Endothelial cell of umbilical vein (primary cell): ENCODE data around the gene SERPINF2. TPM values are rescaled to one million over a fixed set of nuclear protein-coding genes. Genes with fewer than 3 reads are reported as not detected.

Experiments
- BruUV-seq: library from RNA; stranded (reverse); fragments of 400-500 nt; replicated peaks from 2 replicates; lab custom pipeline; 2021; lab: Mats Ljungman, UMichigan
- CTCF ChIA-PET: fragments of 300-600, 350-600 bp; sonication (Branson Sonifier 250); formaldehyde crosslinking; loops from one replicate; lab custom pipeline; 2021; ENCODE audit warnings: antibody characterized with exemption, inconsistent platforms; lab: Charles Lee
- POLR2A ChIA-PET: fragments of 300-600, 350-600 bp; sonication (Branson Sonifier 250); formaldehyde crosslinking; loops from one replicate; lab custom pipeline; 2021; ENCODE audit warnings: antibody characterized with exemption, inconsistent platforms; lab: Charles Lee
- DNase-seq: peaks from one replicate; pipeline ENCODE4 v3.0.0-alpha.2; 2011; ENCODE audit warnings: low read depth, low spot score
- FAIRE-seq: peaks from 2 replicates; lab custom pipeline; 2011; peaks lifted over from hg19 to GRCh38; lab: Jason Lieb, UNC
- H2AFZ ChIP-seq: 2 replicates; pipeline ENCODE4 v1.6.0; 2012; ENCODE audit warnings: low read depth, low read length, control low read depth, inconsistent platforms
- H3K27ac ChIP-seq: 2 replicates; pipeline ENCODE4 v1.5.1; 2011; ENCODE audit warnings: low read depth, mild to moderate bottlenecking, control low read depth, low read length, moderate library complexity; ENCODE audit not compliant: insufficient read depth
- H3K27me3 ChIP-seq, 2 experiments: 2 replicates each; pipeline versions ENCODE4 v1.6.0 to v1.6.1; 2011; ENCODE audit warnings: low read length in 2 of 2, mixed read lengths in 1 of 2; ENCODE audit not compliant: control insufficient read depth in 2 of 2, insufficient read depth in 2 of 2
- H3K36me3 ChIP-seq, 2 experiments: 2 replicates in 1 of 2; 3 replicates in 1 of 2; pipeline ENCODE4 v1.5.1; 2011; ENCODE audit warnings: low read length in 2 of 2, mild to moderate bottlenecking in 1 of 2, moderate library complexity in 1 of 2; ENCODE audit not compliant: control insufficient read depth in 2 of 2, insufficient read depth in 2 of 2; ENCODE audit errors: extremely low read depth in 1 of 2
- H3K4me1 ChIP-seq: 3 replicates; pipeline ENCODE4 v1.5.1; 2011; ENCODE audit warnings: mild to moderate bottlenecking, low read length; ENCODE audit not compliant: control insufficient read depth, insufficient read depth; ENCODE audit errors: extremely low read depth
- H3K4me2 ChIP-seq: 2 replicates; pipeline ENCODE4 v1.6.1; 2011; ENCODE audit warnings: low read length, control low read depth, mixed read lengths; ENCODE audit not compliant: insufficient read depth
- H3K4me3 ChIP-seq, 3 experiments: fragments of 200-600 bp in 1 of 3; sonication (generic), shearing (Covaris generic) in 1 of 3; replicated peaks in 1 of 3; 2 replicates each; pipeline ENCODE4 v1.5.1; 2011 to 2016; ENCODE audit warnings: control low read depth in 3 of 3, low read length in 3 of 3, mild to moderate bottlenecking in 2 of 3, inconsistent platforms in 1 of 3, low read depth in 1 of 3, moderate library complexity in 1 of 3; ENCODE audit not compliant: insufficient read depth in 1 of 3
- H3K79me2 ChIP-seq: 2 replicates; pipeline ENCODE4 v1.6.0; 2012; ENCODE audit warnings: low read length, inconsistent platforms; ENCODE audit not compliant: control insufficient read depth, insufficient read depth
- H3K9ac ChIP-seq: replicated peaks from 2 replicates; pipeline ENCODE3; 2011; ENCODE audit warnings: low read length, control low read depth; ENCODE audit not compliant: insufficient read depth; ENCODE audit errors: extremely low read depth
- H3K9me1 ChIP-seq: replicated peaks from 3 replicates; pipeline ENCODE4 v1.6.0; 2011; ENCODE audit warnings: mild to moderate bottlenecking, low read length; ENCODE audit not compliant: control insufficient read depth, insufficient read depth; ENCODE audit errors: extremely low read depth
- H3K9me3 ChIP-seq: replicated peaks from 2 replicates; pipeline ENCODE4 v1.5.1; 2012; ENCODE audit warnings: low read length, inconsistent platforms; ENCODE audit not compliant: control insufficient read depth, insufficient read depth
- H4K20me1 ChIP-seq: replicated peaks from 2 replicates; pipeline ENCODE3; 2011; ENCODE audit warnings: mild to moderate bottlenecking, low read length; ENCODE audit not compliant: control insufficient read depth, insufficient read depth; ENCODE audit errors: extremely low read depth
- EZH2 ChIP-seq: IDR thresholded peaks from 2 replicates; pipeline ENCODE4 v1.6.1; 2012; ENCODE audit warnings: borderline replicate concordance, low read depth, mild to moderate bottlenecking, moderate library complexity, low read length, inconsistent platforms; ENCODE audit not compliant: severe bottlenecking
- FOS ChIP-seq: IDR thresholded peaks from 2 replicates; pipeline ENCODE4 v1.6.1; 2011; ENCODE audit warnings: mild to moderate bottlenecking, low read length, moderate library complexity, borderline replicate concordance; ENCODE audit not compliant: insufficient read depth
- GATA2 ChIP-seq: IDR thresholded peaks from 2 replicates; pipeline ENCODE4 v1.7.0; 2011; ENCODE audit warnings: low read depth, mild to moderate bottlenecking, moderate library complexity, mixed read lengths, low read length; ENCODE audit not compliant: insufficient read length, insufficient read depth
- JUN ChIP-seq: IDR thresholded peaks from 2 replicates; pipeline ENCODE4 v1.6.1; 2011; ENCODE audit warnings: borderline replicate concordance, low read depth; ENCODE audit not compliant: insufficient read length, insufficient read depth
- MYC ChIP-seq: IDR thresholded peaks from one replicate; pipeline ENCODE4 v1.6.1; 2011; ENCODE audit warnings: mild to moderate bottlenecking, low read depth, low read length
- POLR2A ChIP-seq: IDR thresholded peaks from 2 replicates; pipeline ENCODE4 v1.6.1; 2012; ENCODE audit warnings: low read depth, mild to moderate bottlenecking, control low read depth, low read length
- POLR2AphosphoS5 ChIP-seq: IDR thresholded peaks from 2 replicates; pipeline ENCODE4 v1.6.1; 2012; ENCODE audit warnings: low read depth, mild to moderate bottlenecking, control low read depth, low read length, moderate library complexity; ENCODE audit not compliant: insufficient read depth
- dilution Hi-C: fragments of 300-500 bp; cut with MboI; formaldehyde crosslinking; loops from one replicate; pipeline ENCODE4 v1.15.0; 2019; ENCODE audit warnings: low sequenced_read_pairs; ENCODE audit not compliant: extremely low pct_ligation_motif_present
- intact Hi-C: fragments of 100-400 bp; cut with micrococcal nuclease; formaldehyde crosslinking; loops from one replicate; pipeline ENCODE4 v1.10.0; 2022
- polyA plus RNA-seq, 4 experiments: library from polyadenylated mRNA; depleted of rRNA in 3 of 4; stranded (reverse) in 3 of 4; unstranded in 1 of 4; fragments of >200 nt; gene quantifications; 2 replicates each; pipeline versions ENCODE4 v1.2.1 to v1.2.3, GENCODE V29; 2011 to 2012; ENCODE audit warnings: missing spikeins in 1 of 4
- total RNA-seq: library from RNA; stranded (reverse); gene quantifications from 2 replicates; pipeline ENCODE4 v1.2.3, GENCODE V29; 2021
- TF ChIP-seq, protein P1 (sequence below), 2 donors: IDR thresholded peaks; 1 replicate in 1 of 2; 2 replicates in 1 of 2; pipeline ENCODE4 v1.5.1; 2011; ENCODE audit warnings: low read length in 2 of 2, mild to moderate bottlenecking in 2 of 2, moderate library complexity in 2 of 2, control low read depth in 1 of 2, inconsistent platforms in 1 of 2, low read depth in 1 of 2; ENCODE audit not compliant: insufficient read depth in 1 of 2; ENCODE audit errors: extremely low read depth in 1 of 2
- TF ChIP-seq, protein P2 (sequence below): IDR thresholded peaks from 2 replicates; pipeline ENCODE4 v1.6.1; 2011; ENCODE audit not compliant: insufficient read depth, insufficient read length

Gene SERPINF2
- total and polyA plus RNA-seq, 2 donors (not counting 3 experiments of a cell fraction or from before 2014, with no cell fraction given) = 0.03 TPM; not detected in 1

DNA sequence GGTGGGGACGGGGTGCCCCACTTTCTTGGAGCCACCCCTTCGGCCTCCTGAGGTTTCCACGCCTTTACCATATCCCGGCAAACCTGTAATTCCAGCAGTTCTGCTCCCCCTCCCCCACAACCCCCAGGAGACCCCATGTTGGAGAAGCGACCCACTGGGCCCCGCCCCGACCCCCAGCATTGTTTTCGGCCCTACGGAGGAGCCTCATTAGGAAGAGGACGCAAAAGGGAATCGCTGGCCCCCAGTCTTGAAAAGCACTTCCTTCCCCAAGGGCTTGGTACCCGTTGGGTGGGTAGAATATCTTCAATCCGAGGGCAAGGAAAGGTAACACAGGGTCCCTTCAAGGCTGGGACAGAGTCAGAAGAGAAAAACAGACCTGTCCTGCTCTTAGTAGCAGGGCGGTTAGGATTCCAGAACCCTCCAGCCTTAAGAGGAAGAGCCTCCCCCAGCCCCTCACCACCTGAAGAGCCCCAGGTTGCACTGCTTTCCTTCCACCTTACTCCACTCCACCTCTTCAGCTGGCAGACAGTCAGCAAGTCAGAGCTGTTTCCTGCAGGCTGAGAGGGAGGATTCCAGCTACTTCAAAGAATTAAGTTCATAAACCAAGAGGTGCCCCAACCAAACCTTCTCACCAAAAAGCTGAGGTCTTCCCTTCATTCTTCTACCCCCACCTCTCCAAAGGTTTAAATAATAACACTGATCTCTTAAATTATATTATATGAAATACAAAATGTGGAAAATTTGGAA is 31.7 kb upstream of the SERPINF2 start:
- ChIA-PET POLR2A (no interaction called here), CTCF (no interaction called here)
- peak overlapping the region; percentile 70 for H3K4me2 ChIP-seq
- peak; percentile 50 for FAIRE-seq
- H3K4me1 ChIP-seq = peaks cover 36% of the 10 kb centered on the region
- H3K27me3 ChIP-seq = no peaks in the 10 kb centered on the region
- no peak for TF ChIP-seq JUN
- no peak for TF ChIP-seq POLR2A
- TF ChIP-seq POLR2AphosphoS5 = peak; percentile 8
- H2AFZ ChIP-seq = no peak overlapping the region
- H3K27ac ChIP-seq = no peak overlapping the region
- peaks cover 19 to 20% of the 10 kb centered on the region in 2 experiments for H3K36me3 ChIP-seq
- intact Hi-C loops (loop anchor here (1.0 to 10.0 kb wide), 3 partner anchors 27 to 624 kb away; partner anchors contain the start of genes PITPNA, PRPF8, SGSM2 and TSR1), dilution Hi-C loops (no loop called here)
- no TSS peak for BruUV-seq
- H4K20me1 ChIP-seq = no peaks in the 10 kb centered on the region
- H3K79me2 ChIP-seq = peaks cover 40% of the 10 kb centered on the region
- peak; percentile 21 for DNase-seq
- peak overlapping the region; percentile 51 to 61 (median 53) for H3K4me3 ChIP-seq
- no peaks in the 10 kb centered on the region for H3K9me1 ChIP-seq
- H3K9ac ChIP-seq = peak overlapping the region; percentile 15
- no peaks in the 10 kb centered on the region for H3K9me3 ChIP-seq

DNA sequence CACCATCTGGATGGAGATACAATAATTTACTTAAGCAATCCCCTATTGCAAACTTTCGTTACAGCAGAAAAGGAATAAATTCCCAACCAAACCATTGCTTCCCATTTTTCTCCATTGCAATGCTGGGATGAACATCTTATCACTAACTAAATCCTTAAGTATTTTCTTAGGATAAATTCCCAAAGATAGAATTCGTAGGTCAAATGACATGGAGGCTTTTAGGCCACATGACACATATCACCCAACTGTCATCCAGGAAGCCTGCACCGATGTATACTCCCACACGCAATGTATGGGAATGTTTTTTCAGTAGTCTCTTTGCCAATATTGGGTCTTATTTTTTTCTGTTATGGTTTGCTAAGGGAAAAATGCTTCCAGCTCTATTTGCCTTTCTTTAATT is 30.9 kb upstream of the SERPINF2 start:
- DNase-seq (no peak), FAIRE-seq (no peak)
- H4K20me1 ChIP-seq = no peaks in the 10 kb centered on the region
- POLR2A ChIA-PET = no interaction called here
- H3K9me1 ChIP-seq = no peaks in the 10 kb centered on the region
- dilution Hi-C loops = no loop called here
- H3K4me2 ChIP-seq = no peak overlapping the region
- intact Hi-C loops = loop anchor here (10.0 kb wide), 2 partner anchors 147 to 623 kb away; partner anchors contain the start of genes PITPNA, SGSM2 and TSR1
- no peaks in the 10 kb centered on the region for H3K9me3 ChIP-seq
- no peak overlapping the region for H3K27ac ChIP-seq
- no peak for TF ChIP-seq POLR2A
- TF ChIP-seq, protein P1, sequence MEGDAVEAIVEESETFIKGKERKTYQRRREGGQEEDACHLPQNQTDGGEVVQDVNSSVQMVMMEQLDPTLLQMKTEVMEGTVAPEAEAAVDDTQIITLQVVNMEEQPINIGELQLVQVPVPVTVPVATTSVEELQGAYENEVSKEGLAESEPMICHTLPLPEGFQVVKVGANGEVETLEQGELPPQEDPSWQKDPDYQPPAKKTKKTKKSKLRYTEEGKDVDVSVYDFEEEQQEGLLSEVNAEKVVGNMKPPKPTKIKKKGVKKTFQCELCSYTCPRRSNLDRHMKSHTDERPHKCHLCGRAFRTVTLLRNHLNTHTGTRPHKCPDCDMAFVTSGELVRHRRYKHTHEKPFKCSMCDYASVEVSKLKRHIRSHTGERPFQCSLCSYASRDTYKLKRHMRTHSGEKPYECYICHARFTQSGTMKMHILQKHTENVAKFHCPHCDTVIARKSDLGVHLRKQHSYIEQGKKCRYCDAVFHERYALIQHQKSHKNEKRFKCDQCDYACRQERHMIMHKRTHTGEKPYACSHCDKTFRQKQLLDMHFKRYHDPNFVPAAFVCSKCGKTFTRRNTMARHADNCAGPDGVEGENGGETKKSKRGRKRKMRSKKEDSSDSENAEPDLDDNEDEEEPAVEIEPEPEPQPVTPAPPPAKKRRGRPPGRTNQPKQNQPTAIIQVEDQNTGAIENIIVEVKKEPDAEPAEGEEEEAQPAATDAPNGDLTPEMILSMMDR (IDR thresholded peaks at IDR 0.05; ENCODE audit: extremely low read depth in 1 of 2, insufficient read depth in 1 of 2, low read depth in 1 of 2, low read length in 2 of 2) = no peak
- TF ChIP-seq MYC = no peak
- TF ChIP-seq FOS = no peak
- TF ChIP-seq POLR2AphosphoS5 = no peak
- no peak for TF ChIP-seq EZH2
- no peak for TF ChIP-seq JUN
- TF ChIP-seq, protein P2, sequence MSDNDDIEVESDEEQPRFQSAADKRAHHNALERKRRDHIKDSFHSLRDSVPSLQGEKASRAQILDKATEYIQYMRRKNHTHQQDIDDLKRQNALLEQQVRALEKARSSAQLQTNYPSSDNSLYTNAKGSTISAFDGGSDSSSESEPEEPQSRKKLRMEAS = no peak
- TF ChIP-seq GATA2 = no peak
- H3K27me3 ChIP-seq = no peaks in the 10 kb centered on the region
- no peak overlapping the region for H3K4me3 ChIP-seq
- H3K36me3 ChIP-seq = peaks cover 19 to 20% of the 10 kb centered on the region in 2 experiments
- H3K4me1 ChIP-seq = peaks cover 36% of the 10 kb centered on the region
- CTCF ChIA-PET = no interaction called here
- no peak overlapping the region for H2AFZ ChIP-seq
- no TSS peak for BruUV-seq
- no peak overlapping the region for H3K9ac ChIP-seq
- H3K79me2 ChIP-seq = peaks cover 41% of the 10 kb centered on the region
